Sigmoid colon (tissue), 7 donors: ENCODE measurements around the gene RNF126. TPM values are rescaled to one million over a fixed set of nuclear protein-coding genes. Genes with fewer than 3 reads are reported as not detected.
A peak's percentile ranks its signal among the peaks of the same experiment; 100 is the strongest.
"Not testable (repeated sequence)": the region's sequence is repeated elsewhere in the genome, so short reads cannot be mapped to it uniquely, and the experiment has no call there.

ENCODE experiments used
- DNase-seq: peaks from one replicate; pipeline ENCODE4 v3.0.0-alpha.2; 2019
- H3K27ac ChIP-seq, 4 donors: fragments of 200-600 bp; sonication (generic); one replicate each; pipeline ENCODE4 v1.5.1; 2016 to 2019; ENCODE audit warnings: mild to moderate bottlenecking in 1 of 4
- H3K27me3 ChIP-seq, 3 donors: fragments of 200-600 bp; sonication (generic); one replicate each; pipeline ENCODE4 v1.5.1; 2019; ENCODE audit warnings: mild to moderate bottlenecking in 1 of 3
- H3K36me3 ChIP-seq, 4 donors: fragments of 200-600 bp; sonication (generic); one replicate each; pipeline ENCODE4 v1.5.1; 2016 to 2019
- H3K4me1 ChIP-seq, 4 donors: fragments of 200-600 bp; sonication (generic); one replicate each; pipeline ENCODE4 v1.5.1; 2017 to 2019
- H3K4me3 ChIP-seq, 4 donors: fragments of 200-600 bp; sonication (generic); one replicate each; pipeline ENCODE4 v1.5.1; 2017 to 2019; ENCODE audit warnings: mild to moderate bottlenecking in 2 of 4, moderate library complexity in 1 of 4
- H3K9me3 ChIP-seq, 4 donors: fragments of 200-600 bp in 3 of 4; sonication (generic) in 3 of 4; one replicate each; pipeline versions ENCODE4 v1.5.1 to v1.6.1; 2013 to 2019
- EP300 ChIP-seq, 4 donors: sonication (generic); formaldehyde crosslinking; IDR thresholded peaks; one replicate each; pipeline ENCODE4 v1.6.1; 2017; ENCODE audit warnings: antibody characterized with exemption in 4 of 4
- POLR2A ChIP-seq, 2 donors: fragments of 450-650 bp; IDR thresholded peaks; one replicate each; pipeline ENCODE4 v1.6.1; 2016; ENCODE audit warnings: antibody characterized with exemption in 2 of 2, mild to moderate bottlenecking in 2 of 2, moderate library complexity in 2 of 2
- POLR2AphosphoS5 ChIP-seq, 4 donors: sonication (generic); formaldehyde crosslinking; IDR thresholded peaks; one replicate each; pipeline ENCODE4 v1.6.1; 2017; ENCODE audit warnings: antibody characterized with exemption in 4 of 4
- WGBS, 2 donors: extraction: QIAGEN DNeasy Blood & Tissue Kit; methylation state at CpG; one replicate each; pipeline ENCODE4 v1.1.7; 2013; 5-methylcytosine and 5-hydroxymethylcytosine counted together
- intact Hi-C: fragments of 100-400 bp; cut with DNase I; formaldehyde crosslinking; loops from one replicate; pipeline ENCODE4 v1.15.1; 2023
- polyA plus RNA-seq, 3 donors: library from polyadenylated mRNA; stranded (reverse); fragments of 200-250 nt; gene quantifications; one replicate each; pipeline ENCODE4 v1.2.3, GENCODE V29; 2013
- total RNA-seq, 4 donors: library from RNA; depleted of rRNA; stranded (reverse); fragments of >200 nt; gene quantifications; one replicate each; pipeline ENCODE4 v1.1.0, GENCODE V29; 2016
- TF ChIP-seq, protein P1 (sequence below), 4 experiments: fragments of 450-650 bp in 3 of 4; fragments of 200-600 bp in 1 of 4; IDR thresholded peaks; one replicate each; pipeline ENCODE4 v1.5.1; 2016 to 2019; ENCODE audit warnings: antibody characterized with exemption in 4 of 4, mild to moderate bottlenecking in 3 of 4, moderate library complexity in 2 of 4
- donor health status: healthy with polysubstance abuse.
- donor health status: Bipolar disorder and iron deficiency.
- donor health status: healthy.

The RNF126 gene
- total and polyA plus RNA-seq, 7 donors, result 33.5 to 58.8 (median 55.3) TPM

GRCh38 chr19:624433-625109 is 38.4 kb downstream of the RNF126 start:
- Histone ChIP-seq H3K36me3 (peaks cover 16 to 85% (median 29%) of the 10 kb centered on the region in 4 donors), H3K4me1 (peaks cover 0 to 3% (median 0%) of the 10 kb centered on the region in 4 donors), H3K4me3 (no peak overlapping the region), H3K9me3 (no peaks in the 10 kb centered on the region), H3K27me3 (no peaks in the 10 kb centered on the region), H3K27ac (peak overlapping the region in 3 of 4 donors; percentile 23 to 56 (median 31))
- no peak for DNase-seq
- intact Hi-C loops, result no loop called here
- TF ChIP-seq POLR2AphosphoS5 (IDR thresholded peaks at IDR 0.05), result no peak
- no peak for TF ChIP-seq EP300 (IDR thresholded peaks at IDR 0.05)
- WGBS, 2 donors, result 90 to 92% methylated on average over 24 of the region's 24 CpGs

GRCh38 chr19:623974-624373 is 39.0 kb downstream of the RNF126 start:
- Histone ChIP-seq H3K9me3 (no peaks in the 10 kb centered on the region), H3K27me3 (peaks cover 0 to 4% (median 0%) of the 10 kb centered on the region in 3 donors), H3K4me1 (peaks cover 0 to 3% (median 0%) of the 10 kb centered on the region in 4 donors), H3K36me3 (peaks cover 19 to 85% (median 35%) of the 10 kb centered on the region in 4 donors), H3K27ac (peak overlapping the region in 3 of 4 donors; percentile 23 to 56 (median 31)), H3K4me3 (no peak overlapping the region)
- intact Hi-C loops, result no loop called here
- 80 to 84% methylated on average over 24 of the region's 24 CpGs for WGBS, 2 donors
- no peak for DNase-seq
- peak in 2 of 4 donors; percentile 35 to 44 for TF ChIP-seq EP300 (IDR thresholded peaks at IDR 0.05)
- TF ChIP-seq, protein P1, sequence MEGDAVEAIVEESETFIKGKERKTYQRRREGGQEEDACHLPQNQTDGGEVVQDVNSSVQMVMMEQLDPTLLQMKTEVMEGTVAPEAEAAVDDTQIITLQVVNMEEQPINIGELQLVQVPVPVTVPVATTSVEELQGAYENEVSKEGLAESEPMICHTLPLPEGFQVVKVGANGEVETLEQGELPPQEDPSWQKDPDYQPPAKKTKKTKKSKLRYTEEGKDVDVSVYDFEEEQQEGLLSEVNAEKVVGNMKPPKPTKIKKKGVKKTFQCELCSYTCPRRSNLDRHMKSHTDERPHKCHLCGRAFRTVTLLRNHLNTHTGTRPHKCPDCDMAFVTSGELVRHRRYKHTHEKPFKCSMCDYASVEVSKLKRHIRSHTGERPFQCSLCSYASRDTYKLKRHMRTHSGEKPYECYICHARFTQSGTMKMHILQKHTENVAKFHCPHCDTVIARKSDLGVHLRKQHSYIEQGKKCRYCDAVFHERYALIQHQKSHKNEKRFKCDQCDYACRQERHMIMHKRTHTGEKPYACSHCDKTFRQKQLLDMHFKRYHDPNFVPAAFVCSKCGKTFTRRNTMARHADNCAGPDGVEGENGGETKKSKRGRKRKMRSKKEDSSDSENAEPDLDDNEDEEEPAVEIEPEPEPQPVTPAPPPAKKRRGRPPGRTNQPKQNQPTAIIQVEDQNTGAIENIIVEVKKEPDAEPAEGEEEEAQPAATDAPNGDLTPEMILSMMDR (IDR thresholded peaks at IDR 0.05), result no peak
- TF ChIP-seq POLR2AphosphoS5 (IDR thresholded peaks at IDR 0.05), result peak in 2 of 4 donors; percentile 26 to 59
- no peak for TF ChIP-seq POLR2A (IDR thresholded peaks at IDR 0.05)

- Histone ChIP-seq H3K27me3 (peaks cover 0 to 9% (median 0%) of the 10 kb centered on the region in 3 donors), H3K9me3 (no peaks in the 10 kb centered on the region), H3K27ac (peak overlapping the region in 1 of 4 donors; percentile 19), H3K4me1 (peaks cover 0 to 3% (median 0%) of the 10 kb centered on the region in 4 donors), H3K36me3 (peaks cover 25 to 86% (median 41%) of the 10 kb centered on the region in 4 donors), H3K4me3 (no peak overlapping the region)
- DNase-seq, result no peak
- TF ChIP-seq POLR2AphosphoS5 (IDR thresholded peaks at IDR 0.05) (no peak), EP300 (IDR thresholded peaks at IDR 0.05) (no peak), POLR2A (IDR thresholded peaks at IDR 0.05) (no peak)
- TF ChIP-seq, protein P1 (IDR thresholded peaks at IDR 0.05), result no peak
- intact Hi-C loops, result no loop called here
- 95 to 97% methylated on average over 44 of the region's 44 CpGs for WGBS, 2 donors
These were observed 39.7 kb downstream of the RNF126 start for GRCh38 chr19:623175-623916.

GRCh38 chr19:622666-623065 is 40.3 kb downstream of the RNF126 start:
- DNase-seq, result no peak
- H3K27ac ChIP-seq, result no peak overlapping the region
- H3K4me3 ChIP-seq, result no peak overlapping the region
- H3K36me3 ChIP-seq, result peaks cover 31 to 87% (median 46%) of the 10 kb centered on the region in 4 donors
- 95 to 96% methylated on average over 37 of the region's 37 CpGs for WGBS, 2 donors
- H3K27me3 ChIP-seq, result peaks cover 0 to 14% (median under 1%) of the 10 kb centered on the region in 3 donors
- TF ChIP-seq, protein P1 (IDR thresholded peaks at IDR 0.05), result no peak
- TF ChIP-seq POLR2AphosphoS5 (IDR thresholded peaks at IDR 0.05), result no peak
- TF ChIP-seq POLR2A (IDR thresholded peaks at IDR 0.05), result no peak
- no peak for TF ChIP-seq EP300 (IDR thresholded peaks at IDR 0.05)
- no peaks in the 10 kb centered on the region for H3K9me3 ChIP-seq
- H3K4me1 ChIP-seq, result peaks cover 0 to 3% (median 0%) of the 10 kb centered on the region in 4 donors
- intact Hi-C loops, result no loop called here

GRCh38 chr19:621819-622218 is 41.2 kb downstream of the RNF126 start:
- no peak overlapping the region for H3K27ac ChIP-seq
- 95 to 96% methylated on average over 24 of the region's 24 CpGs for WGBS, 2 donors
- intact Hi-C loops, result no loop called here
- no peak for TF ChIP-seq EP300 (IDR thresholded peaks at IDR 0.05)
- TF ChIP-seq, protein P1 (IDR thresholded peaks at IDR 0.05), result no peak
- no peak for TF ChIP-seq POLR2A (IDR thresholded peaks at IDR 0.05)
- TF ChIP-seq POLR2AphosphoS5 (IDR thresholded peaks at IDR 0.05), result no peak
- no peaks in the 10 kb centered on the region for H3K9me3 ChIP-seq
- peaks cover 0 to 3% (median 0%) of the 10 kb centered on the region in 4 donors for H3K4me1 ChIP-seq
- no peak overlapping the region for H3K4me3 ChIP-seq
- peaks cover 3 to 22% (median 9%) of the 10 kb centered on the region in 3 donors for H3K27me3 ChIP-seq
- H3K36me3 ChIP-seq, result peaks cover 38 to 90% (median 50%) of the 10 kb centered on the region in 4 donors
- DNase-seq, result no peak

DNA sequence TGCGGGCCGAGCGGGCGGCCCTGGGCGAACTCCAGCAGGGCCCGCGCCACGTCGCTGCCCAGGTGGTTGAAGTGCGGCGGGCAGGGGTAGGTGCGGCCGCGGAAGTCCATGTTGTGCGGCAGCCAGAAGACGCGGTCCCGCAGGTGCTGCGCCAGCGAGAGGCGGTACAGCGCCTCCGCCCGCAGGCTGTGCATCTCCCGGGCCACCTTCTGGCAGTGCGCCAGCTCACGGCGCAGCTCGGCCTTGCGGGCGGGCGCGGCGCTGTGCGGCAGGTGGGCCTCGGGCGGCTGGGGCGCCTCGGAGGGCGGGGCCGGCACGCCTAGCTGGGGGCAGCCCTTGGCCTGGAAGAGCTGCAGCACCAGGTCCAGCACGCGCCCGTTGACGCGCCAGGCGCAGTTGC is 41.8 kb downstream of the RNF126 start:
- peaks cover 8 to 28% (median 15%) of the 10 kb centered on the region in 3 donors for H3K27me3 ChIP-seq
- H3K4me3 ChIP-seq, DNase-seq, intact Hi-C loops, H3K9me3 ChIP-seq, H3K27ac ChIP-seq, H3K4me1 ChIP-seq: not testable (repeated sequence)
- 96 to 97% methylated on average over 48 of the region's 48 CpGs for whole genome bisulfite sequencing, 2 donors
- H3K36me3 ChIP-seq, result peaks cover 39 to 90% (median 50%) of the 10 kb centered on the region in 4 donors
